ENCODE results near the gene TBX10. TPM values are rescaled to one million over a fixed set of nuclear protein-coding genes. Genes with fewer than 3 reads are reported as not detected.

Gene TBX10
- polyA plus RNA-seq, 1 donor (not counting 4 experiments of a cell fraction or from before 2014, with no cell fraction given): not detected

DNA sequence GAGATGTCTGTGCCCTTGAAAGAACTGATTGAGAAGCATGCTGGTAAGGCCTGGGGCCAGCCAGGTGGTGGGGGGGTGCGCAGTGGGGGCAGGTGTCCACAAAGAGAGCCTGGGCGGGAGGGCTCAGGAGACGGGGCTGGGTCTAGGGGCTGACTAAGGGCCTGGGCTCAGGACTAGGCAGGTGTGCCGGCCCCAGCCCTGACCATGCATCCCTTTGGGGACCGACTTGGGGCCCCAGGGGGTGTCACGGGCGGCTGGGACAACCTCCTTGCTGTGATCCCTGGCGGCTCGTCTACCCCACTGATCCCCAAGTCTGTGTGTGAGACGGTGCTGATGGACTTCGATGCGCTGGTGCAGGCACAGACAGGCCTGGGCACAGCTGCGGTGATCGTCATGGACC is 28.4 kb downstream of the TBX10 start:
- Histone ChIP-seq H2AFZ (ENCODE audit: control insufficient read depth, low read length) (no peak overlapping the region), H3K4me1 (ENCODE audit: control insufficient read depth, extremely low read depth, insufficient read depth, low read length) (peaks cover 21% of the 10 kb centered on the region), H3K4me2 (ENCODE audit: control insufficient read depth, extremely low read depth, insufficient read depth, low read depth, low read length) (no peak overlapping the region), H3K27ac (ENCODE audit: control insufficient read depth, insufficient read depth, low read length) (no peak overlapping the region), H3K79me2 (ENCODE audit: control insufficient read depth, insufficient read depth, low read length) (peaks cover 17% of the 10 kb centered on the region), H4K20me1 (ENCODE audit: control insufficient read depth, extremely low read depth, insufficient read depth, low read length) (no peaks in the 10 kb centered on the region), H3K4me3 (ENCODE audit: control insufficient read depth in 2 of 3, extremely low read depth in 1 of 3, insufficient read depth in 2 of 3, low read depth in 1 of 3, low read length in 3 of 3) (no peak overlapping the region), H3K9me1 (ENCODE audit: control insufficient read depth, extremely low read depth, insufficient read depth, low read length) (no peaks in the 10 kb centered on the region), H3K9me3 (ENCODE audit: control insufficient read depth, low read depth, low read length) (no peaks in the 10 kb centered on the region), H3K27me3 (ENCODE audit: control insufficient read depth, extremely low read depth, insufficient read depth, low read length) (peaks cover 2% of the 10 kb centered on the region), H3K9ac (ENCODE audit: control insufficient read depth, extremely low read depth, insufficient read depth, low read length) (no peak overlapping the region), H3K36me3 (ENCODE audit: control insufficient read depth in 2 of 2, extremely low read depth in 1 of 2, insufficient read depth in 2 of 2, low read length in 2 of 2) (peaks cover 23 to 28% of the 10 kb centered on the region in 2 experiments)
- dilution Hi-C loops (cut with MboI; ENCODE audit: extremely low pct_ligation_motif_present, low sequenced_read_pairs): no loop called here
- DNase-seq (ENCODE audit: low read depth, low spot score) (no peak), FAIRE-seq (no peak)
- no peak for TF ChIP-seq EZH2 (IDR thresholded peaks at IDR 0.05; ENCODE audit: low read length)
- TF ChIP-seq, protein P1, sequence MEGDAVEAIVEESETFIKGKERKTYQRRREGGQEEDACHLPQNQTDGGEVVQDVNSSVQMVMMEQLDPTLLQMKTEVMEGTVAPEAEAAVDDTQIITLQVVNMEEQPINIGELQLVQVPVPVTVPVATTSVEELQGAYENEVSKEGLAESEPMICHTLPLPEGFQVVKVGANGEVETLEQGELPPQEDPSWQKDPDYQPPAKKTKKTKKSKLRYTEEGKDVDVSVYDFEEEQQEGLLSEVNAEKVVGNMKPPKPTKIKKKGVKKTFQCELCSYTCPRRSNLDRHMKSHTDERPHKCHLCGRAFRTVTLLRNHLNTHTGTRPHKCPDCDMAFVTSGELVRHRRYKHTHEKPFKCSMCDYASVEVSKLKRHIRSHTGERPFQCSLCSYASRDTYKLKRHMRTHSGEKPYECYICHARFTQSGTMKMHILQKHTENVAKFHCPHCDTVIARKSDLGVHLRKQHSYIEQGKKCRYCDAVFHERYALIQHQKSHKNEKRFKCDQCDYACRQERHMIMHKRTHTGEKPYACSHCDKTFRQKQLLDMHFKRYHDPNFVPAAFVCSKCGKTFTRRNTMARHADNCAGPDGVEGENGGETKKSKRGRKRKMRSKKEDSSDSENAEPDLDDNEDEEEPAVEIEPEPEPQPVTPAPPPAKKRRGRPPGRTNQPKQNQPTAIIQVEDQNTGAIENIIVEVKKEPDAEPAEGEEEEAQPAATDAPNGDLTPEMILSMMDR (optimal IDR thresholded peaks at IDR 0.05 in 1 of 3, IDR thresholded peaks at IDR 0.05 in 1 of 3, conservative IDR thresholded peaks at IDR 0.05 in 1 of 3; ENCODE audit: extremely low read depth in 1 of 3, insufficient read depth in 2 of 3, low read length in 3 of 3): no peak

DNA sequence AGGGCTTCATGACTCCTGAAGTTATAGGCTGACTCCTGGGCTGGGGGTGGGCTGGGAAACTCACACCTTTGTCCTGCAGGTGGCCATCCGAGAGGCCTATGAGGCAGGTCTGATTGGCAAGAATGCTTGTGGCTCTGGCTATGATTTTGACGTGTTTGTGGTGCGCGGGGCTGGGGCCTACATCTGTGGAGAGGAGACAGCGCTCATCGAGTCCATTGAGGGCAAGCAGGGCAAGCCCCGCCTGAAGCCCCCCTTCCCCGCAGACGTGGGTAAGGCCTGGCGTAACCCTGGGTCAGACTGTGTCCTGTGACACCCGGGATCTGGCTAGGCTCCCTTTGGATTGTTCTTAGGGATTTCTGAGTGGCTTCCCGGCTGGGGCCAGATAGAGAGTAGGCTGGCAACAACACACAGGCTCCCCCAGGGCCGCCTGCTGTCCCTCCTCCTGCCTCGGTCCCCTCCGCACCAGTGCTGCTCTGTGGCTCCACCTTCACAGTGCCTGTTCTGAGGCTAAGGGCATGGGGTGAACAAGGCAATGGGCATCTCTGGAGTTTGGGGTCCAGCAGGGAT is 29.2 kb downstream of the TBX10 start:
- Histone ChIP-seq H3K27ac (ENCODE audit: control insufficient read depth, insufficient read depth, low read length) (no peak overlapping the region), H2AFZ (ENCODE audit: control insufficient read depth, low read length) (no peak overlapping the region), H3K36me3 (ENCODE audit: control insufficient read depth in 2 of 2, extremely low read depth in 1 of 2, insufficient read depth in 2 of 2, low read length in 2 of 2) (peaks cover 23 to 28% of the 10 kb centered on the region in 2 experiments), H3K9me3 (ENCODE audit: control insufficient read depth, low read depth, low read length) (no peaks in the 10 kb centered on the region), H3K79me2 (ENCODE audit: control insufficient read depth, insufficient read depth, low read length) (peaks cover 17% of the 10 kb centered on the region), H3K9me1 (ENCODE audit: control insufficient read depth, extremely low read depth, insufficient read depth, low read length) (no peaks in the 10 kb centered on the region), H3K4me2 (ENCODE audit: control insufficient read depth, extremely low read depth, insufficient read depth, low read depth, low read length) (no peak overlapping the region), H3K27me3 (ENCODE audit: control insufficient read depth, extremely low read depth, insufficient read depth, low read length) (no peaks in the 10 kb centered on the region), H4K20me1 (ENCODE audit: control insufficient read depth, extremely low read depth, insufficient read depth, low read length) (no peaks in the 10 kb centered on the region), H3K9ac (ENCODE audit: control insufficient read depth, extremely low read depth, insufficient read depth, low read length) (no peak overlapping the region), H3K4me3 (ENCODE audit: control insufficient read depth in 2 of 3, extremely low read depth in 1 of 3, insufficient read depth in 2 of 3, low read depth in 1 of 3, low read length in 3 of 3) (no peak overlapping the region), H3K4me1 (ENCODE audit: control insufficient read depth, extremely low read depth, insufficient read depth, low read length) (peaks cover 23% of the 10 kb centered on the region)
- dilution Hi-C loops (cut with MboI; ENCODE audit: extremely low pct_ligation_motif_present, low sequenced_read_pairs): no loop called here
- TF ChIP-seq EZH2 (IDR thresholded peaks at IDR 0.05; ENCODE audit: low read length): no peak
- TF ChIP-seq, protein P1 (optimal IDR thresholded peaks at IDR 0.05 in 1 of 3, IDR thresholded peaks at IDR 0.05 in 1 of 3, conservative IDR thresholded peaks at IDR 0.05 in 1 of 3; ENCODE audit: extremely low read depth in 1 of 3, insufficient read depth in 2 of 3, low read length in 3 of 3): no peak
- FAIRE-seq (no peak), DNase-seq (ENCODE audit: low read depth, low spot score) (no peak)

Measured in keratinocyte (primary cell).